Measurements from ENCODE around the gene EVC2. TPM values are rescaled to one million over a fixed set of nuclear protein-coding genes. Genes with fewer than 3 reads are reported as not detected.

Gene EVC2
- total RNA-seq, 1 experiment from 2014 or later = 3.2 TPM

DNA sequence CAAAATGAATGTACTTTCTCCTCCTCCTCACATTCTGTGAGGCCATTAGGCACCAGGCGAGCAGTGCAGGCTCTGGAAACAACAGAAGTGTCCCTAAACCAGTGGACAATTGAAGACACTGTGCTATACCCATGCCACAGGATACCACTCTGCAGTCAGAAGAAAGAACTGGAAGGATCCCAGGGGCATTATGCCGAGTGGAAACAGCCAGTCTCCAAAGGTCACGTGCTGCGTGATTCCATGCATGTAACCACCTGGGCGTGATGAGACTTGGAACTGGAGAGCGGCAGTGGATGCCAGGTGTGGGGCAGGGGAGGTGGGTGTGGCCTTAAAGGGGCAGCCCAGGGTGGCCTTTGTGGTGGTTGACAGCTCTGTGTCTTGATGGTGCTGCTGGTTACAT, 139.4 kb downstream of the EVC2 start:
- no TSS peak for BruUV-seq (replicated peaks)
- ATAC-seq = no peak
- ChIA-PET POLR2A (ENCODE audit: unreplicated experiment) (no interaction called here), CTCF (no interaction called here)
- Histone ChIP-seq H3K4me1 (ENCODE audit: insufficient read depth, low read length) (no peaks in the 10 kb centered on the region), H3K36me3 (ENCODE audit: low read depth, low read length) (no peaks in the 10 kb centered on the region), H3K27ac (ENCODE audit: low read length) (no peak overlapping the region), H3F3A (ENCODE audit: low read length, unreplicated experiment) (no peaks in the 10 kb centered on the region), H3K4me3 (ENCODE audit: low read length) (no peak overlapping the region), H3K79me2 (ENCODE audit: low read length) (no peaks in the 10 kb centered on the region), H3K4me2 (ENCODE audit: low read length) (no peak overlapping the region), H3K27me3 (ENCODE audit: low read length) (no peaks in the 10 kb centered on the region), H3K9me3 (ENCODE audit: low read length) (no peaks in the 10 kb centered on the region), H3K9me2 (replicated peaks; ENCODE audit: low read length) (no peaks in the 10 kb centered on the region), H3K9ac (ENCODE audit: low read length) (no peak overlapping the region), H4K20me1 (ENCODE audit: low read length) (no peaks in the 10 kb centered on the region), H2AFZ (ENCODE audit: low read length) (no peak overlapping the region)
- no peak for DNase-seq
- TF ChIP-seq EZH2phosphoT487 (IDR thresholded peaks at IDR 0.05; ENCODE audit: borderline replicate concordance, low read length) (no peak), EZH2 (IDR thresholded peaks at IDR 0.05; ENCODE audit: low read length, unreplicated experiment) (no peak)
- TF ChIP-seq, protein P1, sequence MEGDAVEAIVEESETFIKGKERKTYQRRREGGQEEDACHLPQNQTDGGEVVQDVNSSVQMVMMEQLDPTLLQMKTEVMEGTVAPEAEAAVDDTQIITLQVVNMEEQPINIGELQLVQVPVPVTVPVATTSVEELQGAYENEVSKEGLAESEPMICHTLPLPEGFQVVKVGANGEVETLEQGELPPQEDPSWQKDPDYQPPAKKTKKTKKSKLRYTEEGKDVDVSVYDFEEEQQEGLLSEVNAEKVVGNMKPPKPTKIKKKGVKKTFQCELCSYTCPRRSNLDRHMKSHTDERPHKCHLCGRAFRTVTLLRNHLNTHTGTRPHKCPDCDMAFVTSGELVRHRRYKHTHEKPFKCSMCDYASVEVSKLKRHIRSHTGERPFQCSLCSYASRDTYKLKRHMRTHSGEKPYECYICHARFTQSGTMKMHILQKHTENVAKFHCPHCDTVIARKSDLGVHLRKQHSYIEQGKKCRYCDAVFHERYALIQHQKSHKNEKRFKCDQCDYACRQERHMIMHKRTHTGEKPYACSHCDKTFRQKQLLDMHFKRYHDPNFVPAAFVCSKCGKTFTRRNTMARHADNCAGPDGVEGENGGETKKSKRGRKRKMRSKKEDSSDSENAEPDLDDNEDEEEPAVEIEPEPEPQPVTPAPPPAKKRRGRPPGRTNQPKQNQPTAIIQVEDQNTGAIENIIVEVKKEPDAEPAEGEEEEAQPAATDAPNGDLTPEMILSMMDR (conservative IDR thresholded peaks at IDR 0.05; ENCODE audit: low read depth, low read length) = no peak
- intact Hi-C loops (cut with micrococcal nuclease) = no loop called here

- H3K27me3 ChIP-seq (ENCODE audit: low read length) = no peaks in the 10 kb centered on the region
- no TSS peak for BruUV-seq (replicated peaks)
Observed at GRCh38 chr4:5568336-5568735, 140.0 kb downstream of the EVC2 start.

GRCh38 chr4:5566991-5567390, 141.4 kb downstream of the EVC2 start:
- CTCF ChIA-PET = no interaction called here
- no peaks in the 10 kb centered on the region for H4K20me1 ChIP-seq (ENCODE audit: low read length)
- H3K9me2 ChIP-seq (replicated peaks; ENCODE audit: low read length) = no peaks in the 10 kb centered on the region
- DNase-seq (no peak), ATAC-seq (no peak)
- H3K4me1 ChIP-seq (ENCODE audit: insufficient read depth, low read length) = no peaks in the 10 kb centered on the region
- H2AFZ ChIP-seq (ENCODE audit: low read length) = no peak overlapping the region
- no TSS peak for BruUV-seq (replicated peaks)
- no peak overlapping the region for H3K27ac ChIP-seq (ENCODE audit: low read length)
- H3K9ac ChIP-seq (ENCODE audit: low read length) = no peak overlapping the region
- no peaks in the 10 kb centered on the region for H3K9me3 ChIP-seq (ENCODE audit: low read length)
- no peaks in the 10 kb centered on the region for H3F3A ChIP-seq (ENCODE audit: low read length, unreplicated experiment)
- TF ChIP-seq, protein P1 (conservative IDR thresholded peaks at IDR 0.05; ENCODE audit: low read depth, low read length) = no peak
- TF ChIP-seq EZH2phosphoT487 (IDR thresholded peaks at IDR 0.05; ENCODE audit: borderline replicate concordance, low read length) (no peak), EZH2 (IDR thresholded peaks at IDR 0.05; ENCODE audit: low read length, unreplicated experiment) (no peak)
- H3K4me2 ChIP-seq (ENCODE audit: low read length) = no peak overlapping the region
- no peaks in the 10 kb centered on the region for H3K79me2 ChIP-seq (ENCODE audit: low read length)
- intact Hi-C loops (cut with micrococcal nuclease) = no loop called here
- POLR2A ChIA-PET (ENCODE audit: unreplicated experiment) = no interaction called here
- H3K27me3 ChIP-seq (ENCODE audit: low read length) = no peaks in the 10 kb centered on the region
- H3K36me3 ChIP-seq (ENCODE audit: low read depth, low read length) = no peaks in the 10 kb centered on the region
- H3K4me3 ChIP-seq (ENCODE audit: low read length) = no peak overlapping the region

More at GRCh38 chr4:5568336-5568735, 140.0 kb downstream of the EVC2 start:
- Histone ChIP-seq H3K27ac (ENCODE audit: low read length) (no peak overlapping the region), H3K36me3 (ENCODE audit: low read depth, low read length) (no peaks in the 10 kb centered on the region), H4K20me1 (ENCODE audit: low read length) (no peaks in the 10 kb centered on the region), H3K9me2 (replicated peaks; ENCODE audit: low read length) (no peaks in the 10 kb centered on the region), H3F3A (ENCODE audit: low read length, unreplicated experiment) (no peaks in the 10 kb centered on the region), H3K9ac (ENCODE audit: low read length) (no peak overlapping the region), H3K4me2 (ENCODE audit: low read length) (no peak overlapping the region), H3K4me1 (ENCODE audit: insufficient read depth, low read length) (no peaks in the 10 kb centered on the region), H3K9me3 (ENCODE audit: low read length) (no peaks in the 10 kb centered on the region), H2AFZ (ENCODE audit: low read length) (no peak overlapping the region), H3K79me2 (ENCODE audit: low read length) (no peaks in the 10 kb centered on the region), H3K4me3 (ENCODE audit: low read length) (no peak overlapping the region)
- ChIA-PET POLR2A (ENCODE audit: unreplicated experiment) (no interaction called here), CTCF (no interaction called here)
- DNase-seq (no peak), ATAC-seq (no peak)
- intact Hi-C loops (cut with micrococcal nuclease) = no loop called here
- TF ChIP-seq EZH2phosphoT487 (IDR thresholded peaks at IDR 0.05; ENCODE audit: borderline replicate concordance, low read length) = no peak
- TF ChIP-seq, protein P1 (conservative IDR thresholded peaks at IDR 0.05; ENCODE audit: low read depth, low read length) = no peak
- TF ChIP-seq EZH2 (IDR thresholded peaks at IDR 0.05; ENCODE audit: low read length, unreplicated experiment) = no peak

Data from PC-3 (cell line).